Measurements from ENCODE around the gene ZNF598.

Gene ZNF598

GRCh38 chr16:2009791-2010510, at the start of gene ZNF598:
ZNF598 (minus strand) TSS chr16:2009821.
- DNase-seq (ENCODE audit: low spot score): peak; percentile 90

- DNase-seq (ENCODE audit: low spot score): no peak
Measured at GRCh38 chr16:2058872-2059271, 49.3 kb upstream of the ZNF598 start.

- DNase-seq (ENCODE audit: low spot score): no peak
Measured at GRCh38 chr16:2058420-2058819, 48.8 kb upstream of the ZNF598 start.

- no peak for DNase-seq (ENCODE audit: low spot score)
Measured at GRCh38 chr16:2057438-2057837, 47.8 kb upstream of the ZNF598 start.

GRCh38 chr16:2056681-2057407, 47.2 kb upstream of the ZNF598 start:
- peak; percentile 45 for DNase-seq (ENCODE audit: low spot score)

- no peak for DNase-seq (ENCODE audit: low spot score)
Measured at GRCh38 chr16:2056077-2056476, 46.5 kb upstream of the ZNF598 start.

GRCh38 chr16:2054543-2055245, 45.1 kb upstream of the ZNF598 start:
- no peak for DNase-seq (ENCODE audit: low spot score)

GRCh38 chr16:2053897-2054296, 44.3 kb upstream of the ZNF598 start:
- DNase-seq (ENCODE audit: low spot score): no peak

GRCh38 chr16:2053211-2053610, 43.6 kb upstream of the ZNF598 start:
- DNase-seq (ENCODE audit: low spot score): no peak

- DNase-seq (ENCODE audit: low spot score): no peak
Measured at GRCh38 chr16:2048116-2048543, 38.5 kb upstream of the ZNF598 start.

- peak; percentile 96 for DNase-seq (ENCODE audit: low spot score)
Measured at GRCh38 chr16:2047330-2048115, 37.9 kb upstream of the ZNF598 start, which contains the start of the genes NTHL1 and TSC2. NTHL1 (minus strand) TSS chr16:2047834; CDS start chr16:2047823, 11 bp downstream. TSC2 (plus strand) TSS chr16:2047985; CDS start chr16:2048616, 631 bp downstream.

GRCh38 chr16:2046893-2047329, 37.3 kb upstream of the ZNF598 start:
- DNase-seq (ENCODE audit: low spot score): no peak

GRCh38 chr16:2045965-2046892, 36.6 kb upstream of the ZNF598 start:
- no peak for DNase-seq (ENCODE audit: low spot score)

- no peak for DNase-seq (ENCODE audit: low spot score)
Measured at GRCh38 chr16:2044541-2044940, 34.9 kb upstream of the ZNF598 start.

GRCh38 chr16:2043667-2044451, 34.2 kb upstream of the ZNF598 start:
- DNase-seq (ENCODE audit: low spot score): peak; percentile 62

GRCh38 chr16:2042986-2043666, 33.5 kb upstream of the ZNF598 start:
- no peak for DNase-seq (ENCODE audit: low spot score)

GRCh38 chr16:2042171-2042985, 32.8 kb upstream of the ZNF598 start:
- DNase-seq (ENCODE audit: low spot score): no peak

- DNase-seq (ENCODE audit: low spot score): no peak
Measured at GRCh38 chr16:2040787-2041522, 31.3 kb upstream of the ZNF598 start.

Measured in putamen (tissue), 1 donor.